GM23248 (cell line): ENCODE results near the gene TMEM178B.

Source experiments
- EZH2 ChIP-seq: fragments of 200-600 bp; sonication (generic); IDR thresholded peaks from 2 replicates; pipeline ENCODE4 v1.6.1; 2018; ENCODE audit warnings: antibody characterized with exemption, mild to moderate bottlenecking; ENCODE audit not compliant: insufficient read depth, poor library complexity, severe bottlenecking
- EZH2phosphoT487 ChIP-seq: fragments of 200-600 bp; sonication (generic); IDR thresholded peaks from 2 replicates; pipeline ENCODE4 v1.6.1; 2018; ENCODE audit warnings: antibody characterized with exemption, moderate library complexity, mild to moderate bottlenecking, low read depth; ENCODE audit not compliant: insufficient read depth

DNA sequence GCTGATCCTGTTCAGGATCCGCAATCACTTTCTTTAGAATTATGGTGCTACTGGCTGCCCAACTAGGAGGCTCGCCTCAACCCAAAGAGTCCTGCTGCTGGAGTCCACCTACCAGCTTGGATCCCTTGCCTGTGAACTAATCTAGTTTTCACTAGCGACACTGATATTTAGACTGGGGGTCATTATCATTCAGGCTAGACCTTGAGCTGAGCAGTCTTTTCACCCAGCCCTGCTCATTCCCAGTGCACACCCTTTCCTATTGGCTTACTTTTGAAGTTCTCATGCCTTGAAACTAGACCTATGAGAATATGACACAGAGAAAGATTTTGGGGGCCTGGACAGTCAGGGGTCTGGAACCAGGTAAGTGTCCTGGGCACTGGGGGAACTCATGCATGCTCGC, 107.9 kb downstream of the TMEM178B start:
- TF ChIP-seq EZH2 (no peak), EZH2phosphoT487 (no peak)
